HEK293 (cell line): ENCODE data around the gene TIAL1.
"Not testable (repeated sequence)": the region's sequence is repeated elsewhere in the genome, so short reads cannot be mapped to it uniquely, and the experiment has no call there.

Source experiments
- CTCF ChIA-PET: fragments of 350-600 bp; formaldehyde crosslinking; extraction: SDS; loops from one replicate; lab custom pipeline; 2021; ENCODE audit warnings: antibody characterized with exemption; lab: Yijun Ruan, JAX
- POLR2A ChIA-PET: fragments of 300-600 bp; formaldehyde crosslinking; extraction: SDS; loops from one replicate; lab custom pipeline; 2020; ENCODE audit warnings: antibody characterized with exemption, inconsistent platforms; lab: Yijun Ruan, JAX
- H3K27ac ChIP-seq: fragments of 200-500 bp; sonication (Bioruptor generic); 2 replicates; pipeline ENCODE4 v1.5.1; 2014; ENCODE audit warnings: low read depth, low read length, control low read depth, inconsistent platforms; ENCODE audit errors: extremely low read depth
- H3K36me3 ChIP-seq, 2 experiments: fragments of 200-500 bp in 1 of 2; sonication (Bioruptor generic) in 1 of 2; 1 replicate in 1 of 2; 2 replicates in 1 of 2; pipeline ENCODE4 v1.5.1; 2014 to 2017; ENCODE audit warnings: inconsistent platforms in 2 of 2, low read length in 2 of 2; ENCODE audit not compliant: control insufficient read depth in 2 of 2, insufficient read depth in 1 of 2
- H3K4me1 ChIP-seq: fragments of 200-500 bp; sonication (Bioruptor generic); 2 replicates; pipeline ENCODE4 v1.5.1; 2014; ENCODE audit warnings: mild to moderate bottlenecking, low read length, inconsistent platforms; ENCODE audit not compliant: control insufficient read depth, insufficient read depth
- H3K4me3 ChIP-seq: 2 replicates; pipeline ENCODE4 v1.5.1; 2011; ENCODE audit warnings: low read depth, mild to moderate bottlenecking, control low read depth, low read length, moderate library complexity
- H3K9me3 ChIP-seq: fragments of 200-500 bp; sonication (Bioruptor generic); 2 replicates; pipeline ENCODE4 v1.5.1; 2014; ENCODE audit warnings: low read depth, low read length, inconsistent platforms; ENCODE audit not compliant: control insufficient read depth, insufficient read depth
- GLI4 ChIP-seq: fragments of 450-650 bp; formaldehyde crosslinking; IDR thresholded peaks from 2 replicates; pipeline ENCODE4 v1.5.1; 2016; ENCODE audit warnings: missing biosample characterization, missing genetic modification characterization
- GLIS1 ChIP-seq: fragments of 450-650 bp; formaldehyde crosslinking; IDR thresholded peaks from 2 replicates; pipeline ENCODE4 v1.5.1; 2016; ENCODE audit warnings: missing biosample characterization, missing genetic modification characterization
- KLF9 ChIP-seq: fragments of 450-650 bp; formaldehyde crosslinking; IDR thresholded peaks from 2 replicates; pipeline ENCODE4 v1.5.1; 2016; ENCODE audit warnings: missing biosample characterization, missing genetic modification characterization, low read depth
- REPIN1 ChIP-seq: fragments of 450-650 bp; formaldehyde crosslinking; IDR thresholded peaks from 2 replicates; pipeline ENCODE4 v1.5.1; 2017; ENCODE audit warnings: missing biosample characterization, missing genetic modification characterization, low read depth
- YY2 ChIP-seq: fragments of 450-650 bp; formaldehyde crosslinking; IDR thresholded peaks from 2 replicates; pipeline ENCODE4 v1.5.1; 2016; ENCODE audit warnings: missing biosample characterization, missing genetic modification characterization
- ZNF114 ChIP-seq: fragments of 450-650 bp; formaldehyde crosslinking; IDR thresholded peaks from 2 replicates; pipeline ENCODE4 v1.5.0; 2017; ENCODE audit warnings: missing biosample characterization, missing genetic modification characterization
- ZNF175 ChIP-seq: fragments of 450-650 bp; formaldehyde crosslinking; IDR thresholded peaks from 2 replicates; pipeline ENCODE4 v1.5.1; 2016; ENCODE audit warnings: missing biosample characterization, missing genetic modification characterization
- ZNF549 ChIP-seq: fragments of 450-650 bp; IDR thresholded peaks from 2 replicates; pipeline ENCODE4 v1.5.1; 2018; ENCODE audit warnings: missing biosample characterization, missing genetic modification characterization, mild to moderate bottlenecking, inconsistent platforms, moderate library complexity
- ZNF571 ChIP-seq: fragments of 450-650 bp; formaldehyde crosslinking; IDR thresholded peaks from 2 replicates; pipeline ENCODE4 v1.5.0; 2017; ENCODE audit warnings: missing biosample characterization, missing genetic modification characterization
- ZNF791 ChIP-seq: fragments of 450-650 bp; formaldehyde crosslinking; IDR thresholded peaks from 2 replicates; pipeline ENCODE4 v1.5.1; 2016; ENCODE audit warnings: missing biosample characterization, missing genetic modification characterization
- ZSCAN30 ChIP-seq: fragments of 450-650 bp; IDR thresholded peaks from 2 replicates; pipeline ENCODE4 v1.5.1; 2018; ENCODE audit warnings: missing biosample characterization, mild to moderate bottlenecking, missing genetic modification characterization, moderate library complexity
- TF ChIP-seq, protein P1 (sequence below): fragments of 450-650 bp; formaldehyde crosslinking; IDR thresholded peaks from 2 replicates; pipeline ENCODE4 v1.5.1; 2016; ENCODE audit warnings: missing biosample characterization, missing genetic modification characterization
- TF ChIP-seq, protein P2 (sequence below): fragments of 450-650 bp; formaldehyde crosslinking; IDR thresholded peaks from 2 replicates; pipeline ENCODE4 v1.5.1; 2016; ENCODE audit warnings: missing biosample characterization, missing genetic modification characterization, low read depth
- TF ChIP-seq, protein P3 (sequence below): fragments of 450-650 bp; formaldehyde crosslinking; IDR thresholded peaks from 2 replicates; pipeline ENCODE4 v1.5.0; 2017; ENCODE audit warnings: missing biosample characterization, missing genetic modification characterization, borderline replicate concordance

The TIAL1 gene

DNA sequence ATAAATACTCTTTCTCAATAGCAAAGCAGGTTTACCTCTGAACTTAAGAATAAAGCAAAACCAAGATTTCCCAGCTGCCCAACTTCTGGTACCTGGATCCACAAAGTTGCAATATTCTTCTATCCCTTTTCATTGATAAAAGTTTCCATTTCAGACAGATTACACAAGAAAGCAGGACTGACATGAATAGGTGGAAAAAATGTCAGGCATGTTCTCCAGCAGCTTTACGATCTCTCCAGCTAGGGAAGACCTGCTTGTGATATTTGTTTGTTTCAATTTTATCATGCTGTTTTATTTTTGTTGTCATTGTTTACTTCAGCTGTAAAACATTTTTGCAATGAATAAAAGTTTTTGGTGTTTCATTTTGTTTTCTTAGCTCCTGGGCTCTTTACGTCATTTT lies 63.3 kb downstream of the TIAL1 start:
- Histone ChIP-seq H3K4me1 (peaks cover 8% of the 10 kb centered on the region; the same call in 1 of the 2 replicates), H3K4me3 (no peak overlapping the region)
- POLR2A ChIA-PET = interaction anchor here (0.6 to 2.8 kb wide), 2 partner anchors 9 to 74 kb away, joined by 3 to 9 read pairs; partner anchors contain the start of gene RGS10

DNA sequence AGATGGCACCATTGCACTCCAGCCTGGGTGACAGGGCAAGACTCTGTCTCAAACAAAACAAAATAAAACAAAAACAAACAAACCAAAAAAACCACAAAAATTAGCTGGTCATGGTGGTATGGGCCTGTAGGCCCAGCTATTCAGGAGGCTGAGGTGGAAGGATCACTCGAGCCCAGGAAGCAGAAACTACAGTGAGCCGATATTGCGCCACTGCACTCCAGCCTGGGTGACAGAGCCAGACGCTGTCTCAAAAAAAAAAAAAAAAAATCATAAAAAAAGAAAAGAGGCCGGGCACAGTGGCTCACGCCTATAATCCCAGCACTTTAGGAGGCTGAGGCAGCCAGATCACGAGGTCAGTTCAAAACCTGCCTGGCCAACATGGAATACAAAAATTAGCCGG lies 64.0 kb downstream of the TIAL1 start:
- not testable (repeated sequence) for H3K36me3 ChIP-seq, H3K4me1 ChIP-seq, H3K4me3 ChIP-seq, H3K9me3 ChIP-seq, H3K27ac ChIP-seq
- POLR2A ChIA-PET = interaction anchor here (0.6 to 2.8 kb wide), 2 partner anchors 10 to 34 kb away, joined by 3 to 9 read pairs; partner anchors contain the start of gene RGS10
- CTCF ChIA-PET = interaction anchor here (1.0 kb wide), 1 partner anchor 9 kb away, joined by 6 read pairs; the partner anchor contains the start of gene RGS10

More for the DNA sequence above, 63.3 kb downstream of the TIAL1 start:
- CTCF ChIA-PET = interaction anchor here (0.7 to 1.1 kb wide), 3 partner anchors 9 to 328 kb away, joined by 3 to 6 read pairs (median 5); partner anchors contain the start of gene RGS10
- no peaks in the 10 kb centered on the region for H3K9me3 ChIP-seq
- H3K36me3 ChIP-seq = no peaks in the 10 kb centered on the region; a peak in 1 of 3 replicates
- H3K27ac ChIP-seq = no peak overlapping the region
- no peak for TF ChIP-seq KLF9 (tag by site-specific recombination)
- no peak for TF ChIP-seq YY2
- no peak for TF ChIP-seq ZNF571 (tag by site-specific recombination)
- TF ChIP-seq REPIN1 (tag by site-specific recombination) = no peak
- TF ChIP-seq ZNF175 (tag by site-specific recombination) = no peak
- 0 out of 2 replicates have a peak, but pooled peaks have one; percentile 6 for TF ChIP-seq GLIS1
- TF ChIP-seq ZSCAN30 = no peak
- TF ChIP-seq, protein P1, sequence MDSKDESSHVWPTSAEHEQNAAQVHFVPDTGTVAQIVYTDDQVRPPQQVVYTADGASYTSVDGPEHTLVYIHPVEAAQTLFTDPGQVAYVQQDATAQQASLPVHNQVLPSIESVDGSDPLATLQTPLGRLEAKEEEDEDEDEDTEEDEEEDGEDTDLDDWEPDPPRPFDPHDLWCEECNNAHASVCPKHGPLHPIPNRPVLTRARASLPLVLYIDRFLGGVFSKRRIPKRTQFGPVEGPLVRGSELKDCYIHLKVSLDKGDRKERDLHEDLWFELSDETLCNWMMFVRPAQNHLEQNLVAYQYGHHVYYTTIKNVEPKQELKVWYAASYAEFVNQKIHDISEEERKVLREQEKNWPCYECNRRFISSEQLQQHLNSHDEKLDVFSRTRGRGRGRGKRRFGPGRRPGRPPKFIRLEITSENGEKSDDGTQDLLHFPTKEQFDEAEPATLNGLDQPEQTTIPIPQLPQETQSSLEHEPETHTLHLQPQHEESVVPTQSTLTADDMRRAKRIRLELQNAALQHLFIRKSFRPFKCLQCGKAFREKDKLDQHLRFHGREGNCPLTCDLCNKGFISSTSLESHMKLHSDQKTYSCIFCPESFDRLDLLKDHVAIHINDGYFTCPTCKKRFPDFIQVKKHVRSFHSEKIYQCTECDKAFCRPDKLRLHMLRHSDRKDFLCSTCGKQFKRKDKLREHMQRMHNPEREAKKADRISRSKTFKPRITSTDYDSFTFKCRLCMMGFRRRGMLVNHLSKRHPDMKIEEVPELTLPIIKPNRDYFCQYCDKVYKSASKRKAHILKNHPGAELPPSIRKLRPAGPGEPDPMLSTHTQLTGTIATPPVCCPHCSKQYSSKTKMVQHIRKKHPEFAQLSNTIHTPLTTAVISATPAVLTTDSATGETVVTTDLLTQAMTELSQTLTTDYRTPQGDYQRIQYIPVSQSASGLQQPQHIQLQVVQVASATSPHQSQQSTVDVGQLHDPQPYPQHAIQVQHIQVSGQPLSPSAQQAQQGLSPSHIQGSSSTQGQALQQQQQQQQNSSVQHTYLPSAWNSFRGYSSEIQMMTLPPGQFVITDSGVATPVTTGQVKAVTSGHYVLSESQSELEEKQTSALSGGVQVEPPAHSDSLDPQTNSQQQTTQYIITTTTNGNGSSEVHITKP (tag by site-specific recombination) = no peak
- no peak for TF ChIP-seq GLI4 (tag by site-specific recombination)

- H3K9me3 ChIP-seq, H3K27ac ChIP-seq, H3K4me1 ChIP-seq, H3K4me3 ChIP-seq, H3K36me3 ChIP-seq: not testable (repeated sequence)
- ChIA-PET POLR2A (interaction anchor here (2.8 kb wide), 1 partner anchor 10 kb away, joined by 9 read pairs; the partner anchor contains the start of gene RGS10), CTCF (interaction anchor here (0.6 kb wide), 1 partner anchor 542 kb away, joined by 3 read pairs; no protein-coding TSS in a partner anchor)
These were observed 64.5 kb downstream of the TIAL1 start for GRCh38 chr10:119532251-119532650.

DNA sequence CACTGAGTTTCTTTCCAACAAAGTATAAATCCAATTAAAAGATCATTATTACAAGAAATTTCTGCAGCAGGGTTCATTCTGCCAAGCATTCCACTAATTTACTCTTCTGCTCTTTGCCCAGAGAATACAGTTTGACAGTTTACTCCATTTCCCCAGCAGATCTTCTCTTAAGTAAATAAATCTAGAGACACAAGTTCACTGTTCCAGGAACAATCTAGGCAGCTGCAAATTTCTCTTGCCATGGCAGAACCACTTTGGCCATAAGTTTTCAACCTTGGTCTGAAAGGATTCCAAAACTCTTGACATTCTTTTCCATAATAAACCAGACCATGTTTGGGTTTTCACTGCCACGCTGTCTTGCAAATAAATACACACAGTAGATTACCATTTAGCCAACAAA lies 65.7 kb downstream of the TIAL1 start:
- H3K27ac ChIP-seq = no peak overlapping the region
- H3K4me3 ChIP-seq = no peak overlapping the region
- H3K4me1 ChIP-seq = peaks cover 7% of the 10 kb centered on the region; the same call in 1 of the 2 replicates
- CTCF ChIA-PET = interaction anchor here (0.6 to 1.1 kb wide), 2 partner anchors 13 to 73 kb away, joined by 3 to 5 read pairs; no protein-coding TSS in a partner anchor
- H3K9me3 ChIP-seq = no peaks in the 10 kb centered on the region
- POLR2A ChIA-PET = interaction anchor here (1.0 to 2.3 kb wide), 2 partner anchors 11 to 66 kb away, joined by 4 to 9 read pairs; partner anchors contain the start of genes RGS10 and TIAL1
- no peaks in the 10 kb centered on the region; a peak in 1 of 3 replicates for H3K36me3 ChIP-seq
- TF ChIP-seq ZNF549 (tag by site-specific recombination) (no peak), ZNF571 (tag by site-specific recombination) (no peak), ZNF791 (tag by site-specific recombination) (no peak), ZNF114 (tag by site-specific recombination) (no peak)
- TF ChIP-seq, protein P1 (tag by site-specific recombination) = no peak
- TF ChIP-seq, protein P2, sequence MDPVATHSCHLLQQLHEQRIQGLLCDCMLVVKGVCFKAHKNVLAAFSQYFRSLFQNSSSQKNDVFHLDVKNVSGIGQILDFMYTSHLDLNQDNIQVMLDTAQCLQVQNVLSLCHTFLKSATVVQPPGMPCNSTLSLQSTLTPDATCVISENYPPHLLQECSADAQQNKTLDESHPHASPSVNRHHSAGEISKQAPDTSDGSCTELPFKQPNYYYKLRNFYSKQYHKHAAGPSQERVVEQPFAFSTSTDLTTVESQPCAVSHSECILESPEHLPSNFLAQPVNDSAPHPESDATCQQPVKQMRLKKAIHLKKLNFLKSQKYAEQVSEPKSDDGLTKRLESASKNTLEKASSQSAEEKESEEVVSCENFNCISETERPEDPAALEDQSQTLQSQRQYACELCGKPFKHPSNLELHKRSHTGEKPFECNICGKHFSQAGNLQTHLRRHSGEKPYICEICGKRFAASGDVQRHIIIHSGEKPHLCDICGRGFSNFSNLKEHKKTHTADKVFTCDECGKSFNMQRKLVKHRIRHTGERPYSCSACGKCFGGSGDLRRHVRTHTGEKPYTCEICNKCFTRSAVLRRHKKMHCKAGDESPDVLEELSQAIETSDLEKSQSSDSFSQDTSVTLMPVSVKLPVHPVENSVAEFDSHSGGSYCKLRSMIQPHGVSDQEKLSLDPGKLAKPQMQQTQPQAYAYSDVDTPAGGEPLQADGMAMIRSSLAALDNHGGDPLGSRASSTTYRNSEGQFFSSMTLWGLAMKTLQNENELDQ (tag by site-specific recombination) = no peak
- TF ChIP-seq, protein P3, sequence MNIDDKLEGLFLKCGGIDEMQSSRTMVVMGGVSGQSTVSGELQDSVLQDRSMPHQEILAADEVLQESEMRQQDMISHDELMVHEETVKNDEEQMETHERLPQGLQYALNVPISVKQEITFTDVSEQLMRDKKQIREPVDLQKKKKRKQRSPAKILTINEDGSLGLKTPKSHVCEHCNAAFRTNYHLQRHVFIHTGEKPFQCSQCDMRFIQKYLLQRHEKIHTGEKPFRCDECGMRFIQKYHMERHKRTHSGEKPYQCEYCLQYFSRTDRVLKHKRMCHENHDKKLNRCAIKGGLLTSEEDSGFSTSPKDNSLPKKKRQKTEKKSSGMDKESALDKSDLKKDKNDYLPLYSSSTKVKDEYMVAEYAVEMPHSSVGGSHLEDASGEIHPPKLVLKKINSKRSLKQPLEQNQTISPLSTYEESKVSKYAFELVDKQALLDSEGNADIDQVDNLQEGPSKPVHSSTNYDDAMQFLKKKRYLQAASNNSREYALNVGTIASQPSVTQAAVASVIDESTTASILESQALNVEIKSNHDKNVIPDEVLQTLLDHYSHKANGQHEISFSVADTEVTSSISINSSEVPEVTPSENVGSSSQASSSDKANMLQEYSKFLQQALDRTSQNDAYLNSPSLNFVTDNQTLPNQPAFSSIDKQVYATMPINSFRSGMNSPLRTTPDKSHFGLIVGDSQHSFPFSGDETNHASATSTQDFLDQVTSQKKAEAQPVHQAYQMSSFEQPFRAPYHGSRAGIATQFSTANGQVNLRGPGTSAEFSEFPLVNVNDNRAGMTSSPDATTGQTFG (tag by site-specific recombination) = no peak
